Neural crest cell (in vitro differentiated cells): Measurements from ENCODE around the gene CLSTN2. TPM values are rescaled to one million over a fixed set of nuclear protein-coding genes. Genes with fewer than 3 reads are reported as not detected.

Source experiments
- DNase-seq: peaks from one replicate; pipeline ENCODE4 v3.0.0; 2021; ENCODE audit warnings: low read depth, mixed read lengths, low spot score
- H3K27ac Mint-ChIP-seq: one replicate; pipeline ENCODE4 v1.8.0; 2021; ENCODE audit warnings: mild to moderate bottlenecking, mixed read lengths; ENCODE audit not compliant: unreplicated experiment
- H3K27me3 Mint-ChIP-seq: 2 replicates; pipeline ENCODE4 v1.8.0; 2021; ENCODE audit warnings: low read depth, mild to moderate bottlenecking, mixed read lengths
- H3K36me3 Mint-ChIP-seq: 2 replicates; pipeline ENCODE4 v1.8.0; 2021; ENCODE audit warnings: low read depth, mild to moderate bottlenecking, mixed read lengths
- H3K4me1 Mint-ChIP-seq: 2 replicates; pipeline ENCODE4 v1.8.0; 2021; ENCODE audit warnings: mixed read lengths
- H3K4me3 Mint-ChIP-seq: one replicate; pipeline ENCODE4 v1.8.0; 2021; ENCODE audit warnings: mild to moderate bottlenecking, mixed read lengths
- H3K9me3 Mint-ChIP-seq: 2 replicates; pipeline ENCODE4 v1.8.0; 2021; ENCODE audit warnings: mixed read lengths
- total RNA-seq: library from RNA; stranded (reverse); gene quantifications from 2 replicates; pipeline ENCODE4 v1.2.1, GENCODE V29; 2021
- TF ChIP-seq, protein P1 (sequence below): fragments of 200-600 bp; sonication (generic); conservative IDR thresholded peaks from 2 replicates; pipeline ENCODE4 v1.5.0; 2021; ENCODE audit warnings: antibody characterized with exemption, mild to moderate bottlenecking

Gene CLSTN2
- total RNA-seq, 1 donor from 2014 or later = 1.9 TPM

DNA sequence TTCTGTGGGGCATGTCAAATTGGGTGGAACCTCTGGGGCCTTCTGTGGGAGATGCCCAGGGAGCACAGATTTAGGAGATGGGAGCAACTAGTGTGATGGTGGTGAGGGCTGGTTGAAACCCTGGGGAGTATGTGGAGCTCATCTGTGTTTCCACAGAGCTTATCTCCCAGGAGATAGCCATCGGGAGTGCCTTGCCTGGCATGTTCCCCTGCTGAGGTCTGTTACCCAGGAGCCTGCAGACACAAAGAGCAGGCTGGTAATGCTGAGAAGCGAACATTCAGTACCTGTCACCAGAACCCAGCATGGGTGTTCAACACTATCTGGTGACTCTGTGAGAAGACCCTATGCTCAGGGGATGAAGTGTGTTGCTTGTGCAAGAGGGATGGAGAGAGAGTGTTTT, 85.0 kb downstream of the CLSTN2 start:
- Mint-ChIP-seq H3K27ac (no peak overlapping the region), H3K36me3 (no peaks in the 10 kb centered on the region), H3K9me3 (no peaks in the 10 kb centered on the region), H3K4me3 (no peak overlapping the region), H3K27me3 (no peaks in the 10 kb centered on the region), H3K4me1 (no peaks in the 10 kb centered on the region)
- TF ChIP-seq, protein P1, sequence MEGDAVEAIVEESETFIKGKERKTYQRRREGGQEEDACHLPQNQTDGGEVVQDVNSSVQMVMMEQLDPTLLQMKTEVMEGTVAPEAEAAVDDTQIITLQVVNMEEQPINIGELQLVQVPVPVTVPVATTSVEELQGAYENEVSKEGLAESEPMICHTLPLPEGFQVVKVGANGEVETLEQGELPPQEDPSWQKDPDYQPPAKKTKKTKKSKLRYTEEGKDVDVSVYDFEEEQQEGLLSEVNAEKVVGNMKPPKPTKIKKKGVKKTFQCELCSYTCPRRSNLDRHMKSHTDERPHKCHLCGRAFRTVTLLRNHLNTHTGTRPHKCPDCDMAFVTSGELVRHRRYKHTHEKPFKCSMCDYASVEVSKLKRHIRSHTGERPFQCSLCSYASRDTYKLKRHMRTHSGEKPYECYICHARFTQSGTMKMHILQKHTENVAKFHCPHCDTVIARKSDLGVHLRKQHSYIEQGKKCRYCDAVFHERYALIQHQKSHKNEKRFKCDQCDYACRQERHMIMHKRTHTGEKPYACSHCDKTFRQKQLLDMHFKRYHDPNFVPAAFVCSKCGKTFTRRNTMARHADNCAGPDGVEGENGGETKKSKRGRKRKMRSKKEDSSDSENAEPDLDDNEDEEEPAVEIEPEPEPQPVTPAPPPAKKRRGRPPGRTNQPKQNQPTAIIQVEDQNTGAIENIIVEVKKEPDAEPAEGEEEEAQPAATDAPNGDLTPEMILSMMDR = no peak
- no peak for DNase-seq

DNA sequence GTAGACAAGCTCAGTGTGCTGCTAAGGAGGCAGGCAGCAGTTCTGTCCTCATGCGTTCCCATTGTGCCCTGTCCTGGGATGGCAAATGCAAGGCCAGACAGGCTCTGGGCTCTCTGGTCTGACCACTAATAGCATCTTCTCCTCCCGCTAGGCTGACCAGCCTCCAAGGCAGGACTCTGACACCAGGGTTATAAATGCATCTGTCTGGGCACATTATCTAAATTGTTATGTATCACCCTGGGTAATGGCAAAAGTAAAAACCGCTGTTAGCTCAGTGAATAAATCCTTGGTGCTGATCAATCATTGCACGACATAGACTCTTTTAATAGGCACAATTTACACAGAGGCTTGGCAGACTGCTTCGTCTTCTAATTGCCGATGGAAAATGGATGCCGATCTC, 85.6 kb downstream of the CLSTN2 start:
- Mint-ChIP-seq H3K4me3 (no peak overlapping the region), H3K4me1 (no peaks in the 10 kb centered on the region), H3K9me3 (no peaks in the 10 kb centered on the region), H3K36me3 (no peaks in the 10 kb centered on the region), H3K27ac (no peak overlapping the region), H3K27me3 (no peaks in the 10 kb centered on the region)
- DNase-seq = no peak
- TF ChIP-seq, protein P1 = no peak

DNA sequence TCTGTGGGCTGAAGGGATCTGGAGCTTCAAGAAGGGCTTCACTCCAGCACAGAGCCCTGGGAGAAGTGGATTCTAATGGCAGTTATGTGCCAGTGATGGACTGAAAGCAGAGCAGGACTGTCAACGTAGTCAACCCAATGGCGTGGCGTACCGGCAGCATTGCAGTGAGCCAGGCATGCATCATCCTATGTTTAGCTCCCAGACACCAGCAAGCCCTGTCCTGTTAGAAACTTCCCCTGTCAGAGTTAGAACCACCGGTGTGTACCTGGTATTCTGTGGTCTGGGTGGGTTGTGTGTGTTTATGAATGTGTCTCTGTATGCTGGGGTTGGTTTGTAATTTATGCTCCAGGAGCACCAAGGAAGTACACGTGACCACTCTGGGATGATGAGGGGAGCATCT, 86.3 kb downstream of the CLSTN2 start:
- no peaks in the 10 kb centered on the region for H3K9me3 Mint-ChIP-seq
- H3K27me3 Mint-ChIP-seq = no peaks in the 10 kb centered on the region
- no peak overlapping the region for H3K27ac Mint-ChIP-seq
- no peak overlapping the region for H3K4me3 Mint-ChIP-seq
- H3K36me3 Mint-ChIP-seq = no peaks in the 10 kb centered on the region
- no peak for DNase-seq
- H3K4me1 Mint-ChIP-seq = no peaks in the 10 kb centered on the region
- TF ChIP-seq, protein P1 = no peak

DNA sequence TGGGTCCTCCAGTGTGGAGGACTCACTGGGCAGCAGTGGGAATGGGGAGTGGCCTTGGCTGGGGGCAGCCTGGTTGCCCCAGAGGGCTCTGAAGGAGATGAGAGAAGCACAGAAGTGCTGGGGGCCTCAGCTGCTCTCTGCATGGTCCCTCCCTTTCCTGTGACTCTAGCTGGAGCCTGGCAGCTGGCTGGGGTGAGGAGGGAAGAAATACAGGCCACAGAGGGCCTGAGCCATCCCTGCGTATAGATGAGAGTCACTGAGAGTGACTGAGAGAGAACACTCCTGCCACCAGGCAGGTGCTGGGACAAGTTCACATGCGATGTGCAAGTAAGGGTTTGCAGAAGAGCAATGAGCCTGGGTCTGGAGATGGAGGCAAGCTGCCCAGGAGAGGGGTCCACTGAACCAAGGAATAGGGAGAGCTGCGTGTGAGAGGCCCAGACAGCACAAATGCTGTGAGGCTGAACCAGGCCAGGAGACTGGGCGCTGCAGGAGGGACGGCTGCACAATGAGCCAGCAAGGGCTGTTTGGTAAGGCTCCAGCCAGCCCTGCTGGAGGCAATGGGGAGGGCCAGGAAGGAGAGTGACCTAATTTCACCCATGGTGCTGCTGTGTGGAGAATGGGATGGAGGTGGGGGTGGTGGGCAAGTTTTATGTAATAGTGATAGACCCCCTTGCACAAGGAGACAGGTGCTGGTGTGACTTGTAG, 87.2 kb downstream of the CLSTN2 start:
- no peaks in the 10 kb centered on the region for H3K9me3 Mint-ChIP-seq
- H3K36me3 Mint-ChIP-seq = no peaks in the 10 kb centered on the region
- no peak overlapping the region for H3K27ac Mint-ChIP-seq
- H3K27me3 Mint-ChIP-seq = no peaks in the 10 kb centered on the region
- no peak overlapping the region for H3K4me3 Mint-ChIP-seq
- TF ChIP-seq, protein P1 = no peak
- DNase-seq = no peak
- H3K4me1 Mint-ChIP-seq = no peaks in the 10 kb centered on the region

DNA sequence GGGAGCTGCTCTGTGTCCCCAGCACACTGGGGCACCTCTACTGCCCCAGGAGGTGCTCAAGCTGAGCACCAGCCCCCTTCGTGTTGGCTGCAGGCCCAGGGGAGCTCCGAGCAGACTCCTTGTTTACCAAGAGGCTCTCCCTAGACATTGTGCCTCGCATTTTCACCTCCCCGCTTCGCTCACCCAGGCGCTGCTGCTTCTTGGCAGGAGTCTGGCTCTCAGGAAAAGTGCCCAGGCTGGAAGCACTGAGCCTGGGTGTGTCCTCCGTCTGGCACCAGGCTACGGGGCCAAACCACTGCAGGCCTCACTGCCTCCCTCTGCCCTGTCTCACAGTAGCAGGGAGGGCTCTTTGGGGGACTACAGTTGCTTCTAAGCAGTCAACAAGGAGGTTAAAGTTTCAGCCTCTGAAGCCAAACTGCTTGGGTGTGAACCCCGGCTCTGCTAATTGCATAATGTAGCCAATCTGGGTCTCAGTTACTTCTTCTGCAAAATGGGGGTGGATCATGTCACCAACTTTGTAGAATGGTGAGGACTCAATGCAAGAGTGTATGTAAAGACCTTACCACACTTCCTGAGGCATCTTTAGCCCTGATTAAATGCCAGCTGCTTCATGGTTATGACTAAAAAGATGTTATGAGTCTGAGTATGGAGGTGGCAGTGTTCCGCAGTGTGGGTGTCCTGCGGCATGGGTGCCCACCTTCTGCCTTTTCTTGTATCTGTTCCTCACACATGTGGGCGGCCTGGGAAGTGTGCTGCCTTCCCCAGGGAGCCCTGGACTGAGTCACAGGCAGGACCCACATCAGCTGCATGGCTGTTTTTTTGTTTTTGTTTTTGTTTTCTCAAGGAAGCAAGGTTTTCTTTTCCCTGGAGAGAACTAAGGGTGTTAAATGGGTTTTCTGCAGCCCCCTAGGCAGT, 88.9 kb downstream of the CLSTN2 start:
- no peak overlapping the region for H3K4me3 Mint-ChIP-seq
- no peaks in the 10 kb centered on the region for H3K4me1 Mint-ChIP-seq
- TF ChIP-seq, protein P1 = no peak
- no peak overlapping the region for H3K27ac Mint-ChIP-seq
- no peaks in the 10 kb centered on the region for H3K36me3 Mint-ChIP-seq
- no peaks in the 10 kb centered on the region for H3K9me3 Mint-ChIP-seq
- DNase-seq = no peak
- no peaks in the 10 kb centered on the region for H3K27me3 Mint-ChIP-seq
